Adipose tissue (tissue), 3 donors: ENCODE results near the gene ZFHX3. TPM values are rescaled to one million over a fixed set of nuclear protein-coding genes. Genes with fewer than 3 reads are reported as not detected.

Experiments used
- H3K27ac ChIP-seq: one replicate; pipeline ENCODE4 v1.5.1; 2013; ENCODE audit warnings: low read depth, low read length
- WGBS, 3 donors: extraction: QIAGEN DNeasy Blood & Tissue Kit; methylation state at CpG; one replicate each; pipeline ENCODE4 v1.1.7; 2013; 5-methylcytosine and 5-hydroxymethylcytosine counted together
- polyA plus RNA-seq, 3 donors: library from polyadenylated mRNA; stranded (reverse); fragments of 200-250 nt; gene quantifications; one replicate each; pipeline ENCODE4 v1.2.3, GENCODE V29; 2013
- donor health status: healthy with polysubstance abuse.
- donor health status: Bipolar disorder and iron deficiency.
- donor health status: healthy.

The ZFHX3 gene
- polyA plus RNA-seq, 3 donors = 2.0 to 5.4 (median 2.5) TPM

- no peak overlapping the region for H3K27ac ChIP-seq
- WGBS, 3 donors = 93 to 97% (median 96%) methylated on average over 15 of the region's 15 CpGs
These were observed 158.0 kb downstream of the ZFHX3 start for GRCh38 chr16:72889616-72890582.

GRCh38 chr16:72887537-72887936 is 160.4 kb downstream of the ZFHX3 start:
- 89 to 95% (median 93%) methylated on average over 14 of the region's 14 CpGs for WGBS, 3 donors
- no peak overlapping the region for H3K27ac ChIP-seq

- 82 to 92% (median 91%) methylated on average over 9 of the region's 9 CpGs for WGBS, 3 donors
These were observed 161.5 kb downstream of the ZFHX3 start for GRCh38 chr16:72886346-72886974.

GRCh38 chr16:72884573-72884972 is 163.4 kb downstream of the ZFHX3 start:
- no peak overlapping the region for H3K27ac ChIP-seq
- WGBS, 3 donors = 87 to 93% (median 93%) methylated on average over 5 of the region's 5 CpGs

More at GRCh38 chr16:72886346-72886974, 161.5 kb downstream of the ZFHX3 start:
- H3K27ac ChIP-seq = no peak overlapping the region

- WGBS, 3 donors = 76 to 78% (median 76%) methylated on average over 4 of the region's 4 CpGs
- H3K27ac ChIP-seq = no peak overlapping the region
These were observed 163.9 kb downstream of the ZFHX3 start for GRCh38 chr16:72884037-72884436.

GRCh38 chr16:72879846-72880245 is 168.1 kb downstream of the ZFHX3 start:
- H3K27ac ChIP-seq = no peak overlapping the region
- 81 to 88% (median 81%) methylated on average over 11 of the region's 11 CpGs for WGBS, 3 donors

- 79 to 86% (median 80%) methylated on average over 19 of the region's 19 CpGs for WGBS, 3 donors
- H3K27ac ChIP-seq = no peak overlapping the region
These were observed 169.3 kb downstream of the ZFHX3 start for GRCh38 chr16:72878301-72879269.

GRCh38 chr16:72877374-72878028 is 170.4 kb downstream of the ZFHX3 start:
- 66 to 78% (median 69%) methylated on average over 12 of the region's 12 CpGs for WGBS, 3 donors
- no peak overlapping the region for H3K27ac ChIP-seq

GRCh38 chr16:72876981-72877373 is 171.0 kb downstream of the ZFHX3 start:
- WGBS, 3 donors = 59 to 89% (median 85%) methylated on average over 9 of the region's 9 CpGs
- H3K27ac ChIP-seq = no peak overlapping the region

- 29 to 78% (median 31%) methylated on average over 8 of the region's 8 CpGs for WGBS, 3 donors
- H3K27ac ChIP-seq = no peak overlapping the region
These were observed 171.7 kb downstream of the ZFHX3 start for GRCh38 chr16:72876221-72876620.

- no peak overlapping the region for H3K27ac ChIP-seq
- WGBS, 3 donors = 57 to 78% (median 59%) methylated on average over 12 of the region's 12 CpGs
These were observed 172.5 kb downstream of the ZFHX3 start for GRCh38 chr16:72875291-72876031.

- no peak overlapping the region for H3K27ac ChIP-seq
- 93 to 97% (median 96%) methylated on average over 8 of the region's 8 CpGs for WGBS, 3 donors
These were observed 174.1 kb downstream of the ZFHX3 start for GRCh38 chr16:72873853-72874252.

GRCh38 chr16:72873044-72873443 is 174.9 kb downstream of the ZFHX3 start:
- no peak overlapping the region for H3K27ac ChIP-seq
- 75 to 88% (median 77%) methylated on average over 5 of the region's 5 CpGs for WGBS, 3 donors

- H3K27ac ChIP-seq = no peak overlapping the region
- 88 to 91% (median 88%) methylated on average over 7 of the region's 7 CpGs for WGBS, 3 donors
These were observed 182.1 kb downstream of the ZFHX3 start for GRCh38 chr16:72865835-72866234.

GRCh38 chr16:72865258-72865657 is 182.7 kb downstream of the ZFHX3 start:
- no peak overlapping the region for H3K27ac ChIP-seq
- WGBS, 3 donors = 95 to 99% (median 97%) methylated on average over 5 of the region's 5 CpGs

- no peak overlapping the region for H3K27ac ChIP-seq
- 84 to 93% (median 90%) methylated on average over 6 of the region's 6 CpGs for WGBS, 3 donors
These were observed 183.6 kb downstream of the ZFHX3 start for GRCh38 chr16:72864130-72864833.

- H3K27ac ChIP-seq = no peak overlapping the region
These were observed 185.8 kb downstream of the ZFHX3 start for GRCh38 chr16:72862090-72862489.
